ENCODE measurements around the gene LRPPRC.

LRPPRC gene

DNA sequence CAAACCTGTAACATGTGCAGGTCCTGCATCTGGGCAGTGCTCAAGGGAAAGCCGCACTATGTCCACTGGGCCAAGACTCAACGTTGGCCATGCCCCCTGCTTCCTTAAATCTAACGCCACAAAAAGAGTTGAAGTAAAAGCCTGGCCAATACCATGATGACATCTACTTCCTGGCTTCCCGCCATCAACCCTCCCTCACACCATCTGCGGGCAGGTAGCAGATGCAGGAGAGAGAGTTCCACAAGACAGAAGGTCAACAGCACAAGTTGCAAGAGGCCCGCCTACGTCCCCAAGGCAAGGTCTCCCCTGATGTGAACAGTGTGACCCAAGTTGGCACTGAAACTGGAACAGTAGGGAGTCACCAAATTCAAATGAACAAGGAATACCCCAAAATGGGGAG is 108.6 kb downstream of the LRPPRC start:
- no peak for TF ChIP-seq CTCF (IDR thresholded peaks at IDR 0.05; ENCODE audit: control insufficient read depth, extremely low read depth, insufficient read depth)
- no peak for DNase-seq (ENCODE audit: low read depth)
- no peak overlapping the region for H3K4me3 ChIP-seq (ENCODE audit: low read depth, low read length)

DNA sequence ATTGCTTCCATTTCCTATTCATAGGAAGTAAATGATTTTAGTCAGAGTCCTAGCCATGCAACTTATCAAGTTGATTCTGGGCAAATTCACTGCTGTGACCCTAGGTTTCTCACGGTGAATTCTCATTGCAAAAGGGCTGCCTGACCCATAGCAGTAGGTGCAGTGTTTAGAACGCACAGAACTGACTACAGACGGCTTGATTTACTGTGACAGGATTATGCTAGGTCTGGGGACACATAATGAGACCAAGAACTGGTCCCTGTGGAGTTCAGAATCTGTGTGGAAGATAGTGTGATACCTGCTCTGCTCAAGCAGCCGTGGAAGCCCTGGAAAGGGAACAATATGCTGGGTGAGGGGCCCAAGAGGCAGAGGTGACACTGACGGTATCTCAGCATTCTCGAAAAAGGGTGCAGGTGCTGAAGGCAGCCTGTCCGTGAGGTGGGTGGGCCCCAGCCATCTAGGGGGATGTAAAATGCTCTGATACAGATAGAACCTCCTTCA is 110.6 kb downstream of the LRPPRC start:
- no peak for DNase-seq (ENCODE audit: low read depth)
- H3K4me3 ChIP-seq (ENCODE audit: low read depth, low read length), result no peak overlapping the region
- no peak for TF ChIP-seq CTCF (IDR thresholded peaks at IDR 0.05; ENCODE audit: control insufficient read depth, extremely low read depth, insufficient read depth)

DNA sequence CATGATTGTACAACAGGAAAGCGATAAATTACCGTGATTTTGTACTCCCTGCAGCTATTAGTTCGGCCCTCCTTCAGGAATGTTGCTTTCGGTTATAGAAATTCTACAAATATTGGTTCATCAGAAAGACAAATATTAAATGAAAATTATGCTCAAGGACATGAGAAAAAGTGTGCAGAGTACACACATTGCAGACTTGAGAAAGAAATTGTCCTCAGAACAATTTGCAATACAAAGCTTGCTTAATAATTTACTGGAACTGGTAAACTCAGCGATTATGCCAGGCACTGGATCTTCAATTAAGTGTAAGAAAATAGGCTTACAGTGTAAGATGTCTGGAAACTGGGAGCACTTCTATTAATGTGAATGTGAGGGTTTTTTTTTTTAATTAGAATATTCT is 111.1 kb downstream of the LRPPRC start:
- no peak overlapping the region for H3K4me3 ChIP-seq (ENCODE audit: low read depth, low read length)
- no peak for TF ChIP-seq CTCF (IDR thresholded peaks at IDR 0.05; ENCODE audit: control insufficient read depth, extremely low read depth, insufficient read depth)
- no peak for DNase-seq (ENCODE audit: low read depth)

- TF ChIP-seq CTCF (IDR thresholded peaks at IDR 0.05; ENCODE audit: control insufficient read depth, extremely low read depth, insufficient read depth), result no peak
- DNase-seq (ENCODE audit: low read depth), result no peak
- H3K4me3 ChIP-seq (ENCODE audit: low read depth, low read length), result no peak overlapping the region
Measured at GRCh38 chr2:43882312-43882711, 113.5 kb downstream of the LRPPRC start.

- no peak overlapping the region for H3K4me3 ChIP-seq (ENCODE audit: low read depth, low read length)
- DNase-seq (ENCODE audit: low read depth), result no peak
- no peak for TF ChIP-seq CTCF (IDR thresholded peaks at IDR 0.05; ENCODE audit: control insufficient read depth, extremely low read depth, insufficient read depth)
Measured at GRCh38 chr2:43880952-43881351, 114.8 kb downstream of the LRPPRC start.

- no peak for DNase-seq (ENCODE audit: low read depth)
- H3K4me3 ChIP-seq (ENCODE audit: low read depth, low read length), result no peak overlapping the region
- TF ChIP-seq CTCF (IDR thresholded peaks at IDR 0.05; ENCODE audit: control insufficient read depth, extremely low read depth, insufficient read depth), result no peak
Measured at GRCh38 chr2:43880471-43880870, 115.3 kb downstream of the LRPPRC start.

- no peak overlapping the region for H3K4me3 ChIP-seq (ENCODE audit: low read depth, low read length)
- no peak for DNase-seq (ENCODE audit: low read depth)
- TF ChIP-seq CTCF (IDR thresholded peaks at IDR 0.05; ENCODE audit: control insufficient read depth, extremely low read depth, insufficient read depth), result no peak
Measured at GRCh38 chr2:43879261-43879660, 116.5 kb downstream of the LRPPRC start.
